Fibroblast of lung (primary cell): Measurements from ENCODE around the gene PSKH1.

Source experiments
- EZH2 ChIP-seq: IDR thresholded peaks from 2 replicates; pipeline ENCODE4 v1.5.1; 2012; ENCODE audit warnings: low read length, control low read depth, mild to moderate bottlenecking; ENCODE audit errors: missing control alignments
- TF ChIP-seq, protein P1 (sequence below), 2 donors: IDR thresholded peaks in 1 of 2; conservative IDR thresholded peaks in 1 of 2; 1 replicate in 1 of 2; 2 replicates in 1 of 2; pipeline ENCODE4 v1.5.1; 2011 to 2012; ENCODE audit warnings: low read length in 2 of 2, control low read depth in 1 of 2, inconsistent platforms in 1 of 2, low read depth in 1 of 2, mild to moderate bottlenecking in 1 of 2

GRCh38 chr16:67946128-67946569 is 53.1 kb downstream of the PSKH1 start:
- TF ChIP-seq, protein P1, sequence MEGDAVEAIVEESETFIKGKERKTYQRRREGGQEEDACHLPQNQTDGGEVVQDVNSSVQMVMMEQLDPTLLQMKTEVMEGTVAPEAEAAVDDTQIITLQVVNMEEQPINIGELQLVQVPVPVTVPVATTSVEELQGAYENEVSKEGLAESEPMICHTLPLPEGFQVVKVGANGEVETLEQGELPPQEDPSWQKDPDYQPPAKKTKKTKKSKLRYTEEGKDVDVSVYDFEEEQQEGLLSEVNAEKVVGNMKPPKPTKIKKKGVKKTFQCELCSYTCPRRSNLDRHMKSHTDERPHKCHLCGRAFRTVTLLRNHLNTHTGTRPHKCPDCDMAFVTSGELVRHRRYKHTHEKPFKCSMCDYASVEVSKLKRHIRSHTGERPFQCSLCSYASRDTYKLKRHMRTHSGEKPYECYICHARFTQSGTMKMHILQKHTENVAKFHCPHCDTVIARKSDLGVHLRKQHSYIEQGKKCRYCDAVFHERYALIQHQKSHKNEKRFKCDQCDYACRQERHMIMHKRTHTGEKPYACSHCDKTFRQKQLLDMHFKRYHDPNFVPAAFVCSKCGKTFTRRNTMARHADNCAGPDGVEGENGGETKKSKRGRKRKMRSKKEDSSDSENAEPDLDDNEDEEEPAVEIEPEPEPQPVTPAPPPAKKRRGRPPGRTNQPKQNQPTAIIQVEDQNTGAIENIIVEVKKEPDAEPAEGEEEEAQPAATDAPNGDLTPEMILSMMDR (conservative IDR thresholded peaks at IDR 0.05 in 1 of 2, IDR thresholded peaks at IDR 0.05 in 1 of 2; ENCODE audit: low read depth in 1 of 2, low read length in 2 of 2), result no peak
- no peak for TF ChIP-seq EZH2
